Measurements from ENCODE around the gene IFT80. TPM values are rescaled to one million over a fixed set of nuclear protein-coding genes. Genes with fewer than 3 reads are reported as not detected.
"Not testable (repeated sequence)": the region's sequence is repeated elsewhere in the genome, so short reads cannot be mapped to it uniquely, and the experiment has no call there.

The IFT80 gene
- total and polyA plus RNA-seq, 2 donors from 2014 or later = 17.5 to 36.6 TPM

DNA sequence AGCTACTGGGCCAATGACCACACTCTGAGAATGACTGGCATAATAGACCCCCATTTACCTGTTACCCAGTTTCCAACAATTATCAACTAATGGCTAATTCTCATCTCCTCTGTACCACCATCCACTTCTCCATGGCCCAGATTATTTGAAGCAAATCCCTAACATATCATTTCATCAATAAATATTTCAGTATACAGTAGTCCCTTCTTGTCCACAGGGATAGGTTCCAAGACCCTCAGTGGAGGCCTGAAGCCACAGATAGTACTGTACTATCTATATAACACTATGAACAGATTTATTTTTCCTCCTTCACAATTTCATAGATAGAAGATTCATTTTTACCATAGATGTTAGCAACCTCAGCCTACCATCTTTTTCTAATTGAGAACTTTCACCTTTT is 68.3 kb downstream of the IFT80 start:
- no peak overlapping the region for H3K27ac ChIP-seq (ENCODE audit: low read depth in 2 of 2, low read length in 2 of 2)
- no peaks in the 10 kb centered on the region for H3K36me3 ChIP-seq (ENCODE audit: control insufficient read depth in 2 of 3, insufficient read depth in 3 of 3, low read length in 3 of 3)
- TF ChIP-seq, protein P1, sequence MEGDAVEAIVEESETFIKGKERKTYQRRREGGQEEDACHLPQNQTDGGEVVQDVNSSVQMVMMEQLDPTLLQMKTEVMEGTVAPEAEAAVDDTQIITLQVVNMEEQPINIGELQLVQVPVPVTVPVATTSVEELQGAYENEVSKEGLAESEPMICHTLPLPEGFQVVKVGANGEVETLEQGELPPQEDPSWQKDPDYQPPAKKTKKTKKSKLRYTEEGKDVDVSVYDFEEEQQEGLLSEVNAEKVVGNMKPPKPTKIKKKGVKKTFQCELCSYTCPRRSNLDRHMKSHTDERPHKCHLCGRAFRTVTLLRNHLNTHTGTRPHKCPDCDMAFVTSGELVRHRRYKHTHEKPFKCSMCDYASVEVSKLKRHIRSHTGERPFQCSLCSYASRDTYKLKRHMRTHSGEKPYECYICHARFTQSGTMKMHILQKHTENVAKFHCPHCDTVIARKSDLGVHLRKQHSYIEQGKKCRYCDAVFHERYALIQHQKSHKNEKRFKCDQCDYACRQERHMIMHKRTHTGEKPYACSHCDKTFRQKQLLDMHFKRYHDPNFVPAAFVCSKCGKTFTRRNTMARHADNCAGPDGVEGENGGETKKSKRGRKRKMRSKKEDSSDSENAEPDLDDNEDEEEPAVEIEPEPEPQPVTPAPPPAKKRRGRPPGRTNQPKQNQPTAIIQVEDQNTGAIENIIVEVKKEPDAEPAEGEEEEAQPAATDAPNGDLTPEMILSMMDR (IDR thresholded peaks at IDR 0.05; ENCODE audit: borderline replicate concordance, extremely low read depth, insufficient read depth) = no peak
- intact Hi-C loops (cut with DNase I) = no loop called here
- H3K9ac ChIP-seq (ENCODE audit: low read length in 3 of 3) = no peak overlapping the region
- FAIRE-seq = no peak
- no peaks in the 10 kb centered on the region for H3K9me3 ChIP-seq (ENCODE audit: control insufficient read depth in 2 of 3, insufficient read depth in 1 of 3, low read length in 3 of 3)
- H3K4me3 ChIP-seq (ENCODE audit: low read length in 3 of 3) = no peak overlapping the region
- H3K27me3 ChIP-seq (ENCODE audit: control insufficient read depth, insufficient read depth, low read length) = no peaks in the 10 kb centered on the region
- H3K4me1 ChIP-seq (ENCODE audit: control insufficient read depth in 2 of 3, insufficient read depth in 2 of 3, low read depth in 1 of 3, low read length in 3 of 3) = no peaks in the 10 kb centered on the region
- DNase-seq = no peak

DNA sequence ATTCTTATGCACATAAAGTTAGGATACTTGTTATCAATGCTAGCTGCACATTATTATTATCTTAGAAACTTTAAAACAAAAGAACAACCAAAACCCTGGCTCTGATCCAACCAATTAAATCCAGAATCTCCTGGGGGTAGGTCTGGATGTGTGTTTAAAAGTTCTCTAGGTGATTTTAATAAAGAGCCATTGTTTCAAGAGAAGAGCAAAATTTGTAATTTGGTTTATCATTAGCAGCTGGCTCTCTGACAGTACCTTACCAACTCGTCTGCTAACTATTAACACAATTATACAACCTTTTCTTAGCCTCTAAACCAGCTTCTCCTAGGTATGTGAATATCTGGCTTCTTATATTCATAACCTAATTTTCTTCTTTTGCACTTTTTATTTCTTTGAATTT is 68.9 kb downstream of the IFT80 start:
- no peaks in the 10 kb centered on the region for H3K27me3 ChIP-seq (ENCODE audit: control insufficient read depth, insufficient read depth, low read length)
- FAIRE-seq (no peak), DNase-seq (no peak)
- no peak overlapping the region for H3K27ac ChIP-seq (ENCODE audit: low read depth in 2 of 2, low read length in 2 of 2)
- no peak overlapping the region for H3K4me3 ChIP-seq (ENCODE audit: low read length in 3 of 3)
- no peaks in the 10 kb centered on the region for H3K36me3 ChIP-seq (ENCODE audit: control insufficient read depth in 2 of 3, insufficient read depth in 3 of 3, low read length in 3 of 3)
- no peaks in the 10 kb centered on the region for H3K9me3 ChIP-seq (ENCODE audit: control insufficient read depth in 2 of 3, insufficient read depth in 1 of 3, low read length in 3 of 3)
- intact Hi-C loops (cut with DNase I) = no loop called here
- no peak overlapping the region for H3K9ac ChIP-seq (ENCODE audit: low read length in 3 of 3)
- no peaks in the 10 kb centered on the region for H3K4me1 ChIP-seq (ENCODE audit: control insufficient read depth in 2 of 3, insufficient read depth in 2 of 3, low read depth in 1 of 3, low read length in 3 of 3)
- TF ChIP-seq, protein P1 (IDR thresholded peaks at IDR 0.05; ENCODE audit: borderline replicate concordance, extremely low read depth, insufficient read depth) = no peak

DNA sequence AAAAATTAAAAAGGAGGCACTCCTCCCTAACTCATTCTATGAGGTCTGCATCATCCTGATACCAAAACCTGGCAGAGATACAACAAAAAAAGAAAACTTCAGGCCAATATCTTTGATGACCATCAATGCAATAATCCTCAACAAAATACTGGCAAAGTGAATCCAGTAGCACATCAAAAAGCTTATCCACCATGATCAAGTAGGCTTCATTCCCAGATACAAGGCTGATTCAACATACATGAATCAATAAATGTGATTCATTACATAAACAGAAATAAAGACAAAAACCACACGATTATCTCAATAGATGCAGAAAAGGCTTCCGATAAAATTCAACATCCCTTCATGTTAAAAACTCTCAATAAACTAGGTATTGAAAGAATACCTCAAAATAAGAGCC is 72.7 kb downstream of the IFT80 start:
- H3K9me3 ChIP-seq (ENCODE audit: control insufficient read depth in 2 of 3, insufficient read depth in 1 of 3, low read length in 3 of 3); H3K4me3 ChIP-seq (ENCODE audit: low read length in 3 of 3); FAIRE-seq; H3K9ac ChIP-seq (ENCODE audit: low read length in 3 of 3); intact Hi-C loops (cut with DNase I); H3K27me3 ChIP-seq (ENCODE audit: control insufficient read depth, insufficient read depth, low read length); H3K36me3 ChIP-seq (ENCODE audit: control insufficient read depth in 2 of 3, insufficient read depth in 3 of 3, low read length in 3 of 3); H3K27ac ChIP-seq (ENCODE audit: low read depth in 2 of 2, low read length in 2 of 2); DNase-seq; H3K4me1 ChIP-seq (ENCODE audit: control insufficient read depth in 2 of 3, insufficient read depth in 2 of 3, low read depth in 1 of 3, low read length in 3 of 3): not testable (repeated sequence)

DNA sequence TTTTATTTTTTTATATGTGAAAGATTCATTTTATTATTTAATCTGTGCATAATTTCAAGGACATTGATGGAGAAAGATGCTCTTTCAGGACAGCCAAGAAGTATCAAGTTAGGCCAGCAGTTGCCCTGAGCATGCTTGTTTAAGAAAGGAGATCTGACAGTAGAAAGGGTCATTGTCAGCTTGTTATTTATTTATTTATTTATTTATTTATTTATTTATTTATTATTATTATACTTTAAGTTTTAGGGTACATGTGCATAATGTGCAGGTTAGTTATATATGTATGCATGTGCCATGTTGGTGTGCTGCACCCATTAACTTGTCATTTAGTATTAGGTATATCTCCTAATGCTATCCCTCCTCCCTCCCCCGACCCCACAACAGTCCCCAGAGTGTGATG is 77.2 kb downstream of the IFT80 start:
- H3K27ac ChIP-seq (ENCODE audit: low read depth in 2 of 2, low read length in 2 of 2); H3K27me3 ChIP-seq (ENCODE audit: control insufficient read depth, insufficient read depth, low read length); H3K36me3 ChIP-seq (ENCODE audit: control insufficient read depth in 2 of 3, insufficient read depth in 3 of 3, low read length in 3 of 3); H3K4me3 ChIP-seq (ENCODE audit: low read length in 3 of 3); H3K9ac ChIP-seq (ENCODE audit: low read length in 3 of 3); FAIRE-seq; H3K4me1 ChIP-seq (ENCODE audit: control insufficient read depth in 2 of 3, insufficient read depth in 2 of 3, low read depth in 1 of 3, low read length in 3 of 3); H3K9me3 ChIP-seq (ENCODE audit: control insufficient read depth in 2 of 3, insufficient read depth in 1 of 3, low read length in 3 of 3); DNase-seq; intact Hi-C loops (cut with DNase I): not testable (repeated sequence)

DNA sequence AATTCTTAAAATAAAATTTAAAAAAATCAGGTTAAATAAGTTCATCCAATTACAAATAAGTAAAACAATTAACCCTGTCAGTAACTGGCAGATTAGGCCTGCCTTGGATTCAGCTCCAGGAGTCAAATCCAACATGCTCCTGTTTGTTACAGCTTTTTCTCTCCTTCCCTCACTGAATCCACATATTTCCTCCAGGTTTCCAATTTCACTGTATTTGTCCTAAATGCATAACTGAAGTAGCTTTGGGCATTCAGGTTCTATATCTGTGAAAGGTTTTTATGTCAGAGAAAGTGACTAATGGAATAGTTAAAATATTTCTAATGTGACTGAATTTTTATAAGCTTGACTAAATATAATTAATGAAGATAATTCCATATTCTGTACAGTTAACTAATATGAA is 79.7 kb downstream of the IFT80 start:
- TF ChIP-seq, protein P1 (IDR thresholded peaks at IDR 0.05; ENCODE audit: borderline replicate concordance, extremely low read depth, insufficient read depth) = no peak
- no peak for FAIRE-seq
- intact Hi-C loops (cut with DNase I) = no loop called here
- no peaks in the 10 kb centered on the region for H3K9me3 ChIP-seq (ENCODE audit: control insufficient read depth in 2 of 3, insufficient read depth in 1 of 3, low read length in 3 of 3)
- H3K27ac ChIP-seq (ENCODE audit: low read depth in 2 of 2, low read length in 2 of 2) = no peak overlapping the region
- no peak for DNase-seq
- H3K9ac ChIP-seq (ENCODE audit: low read length in 3 of 3) = no peak overlapping the region
- H3K27me3 ChIP-seq (ENCODE audit: control insufficient read depth, insufficient read depth, low read length) = no peaks in the 10 kb centered on the region
- no peaks in the 10 kb centered on the region for H3K36me3 ChIP-seq (ENCODE audit: control insufficient read depth in 2 of 3, insufficient read depth in 3 of 3, low read length in 3 of 3)
- no peaks in the 10 kb centered on the region for H3K4me1 ChIP-seq (ENCODE audit: control insufficient read depth in 2 of 3, insufficient read depth in 2 of 3, low read depth in 1 of 3, low read length in 3 of 3)
- no peak overlapping the region for H3K4me3 ChIP-seq (ENCODE audit: low read length in 3 of 3)

Data from kidney (tissue), 14 donors.